ENCODE measurements around the gene DHRS7C. TPM values are rescaled to one million over a fixed set of nuclear protein-coding genes. Genes with fewer than 3 reads are reported as not detected.

Gene DHRS7C
- total RNA-seq, result not detected in 2 replicates

GRCh38 chr17:9790889-9791876 lies at the start of gene DHRS7C:
Gene DHRS7C, minus strand, starts transcription at chr17:9791592. Its CDS starts 308 bp downstream, at chr17:9791284.
- DNase-seq (ENCODE audit: low read depth), result no peak

- DNase-seq (ENCODE audit: low read depth), result peak; percentile 21
Observed at GRCh38 chr17:9839433-9839832, 48.0 kb upstream of the DHRS7C start.

- DNase-seq (ENCODE audit: low read depth), result peak; percentile 76
Observed at GRCh38 chr17:9837551-9838471, 46.4 kb upstream of the DHRS7C start.

- DNase-seq (ENCODE audit: low read depth), result no peak
Observed at GRCh38 chr17:9833922-9834321, 42.5 kb upstream of the DHRS7C start.

- no peak for DNase-seq (ENCODE audit: low read depth)
Observed at GRCh38 chr17:9830711-9831110, 39.3 kb upstream of the DHRS7C start.

- DNase-seq (ENCODE audit: low read depth), result no peak
Observed at GRCh38 chr17:9829343-9829742, 38.0 kb upstream of the DHRS7C start.

GRCh38 chr17:9828296-9829295 lies 37.2 kb upstream of the DHRS7C start:
- DNase-seq (ENCODE audit: low read depth), result no peak

- no peak for DNase-seq (ENCODE audit: low read depth)
Observed at GRCh38 chr17:9825641-9826150, 34.3 kb upstream of the DHRS7C start, which contains the start of gene GLP2R. Gene GLP2R, plus strand, starts transcription at chr17:9825924. Its CDS starts 140 bp downstream, at chr17:9826064.

- DNase-seq (ENCODE audit: low read depth), result no peak
Observed at GRCh38 chr17:9824797-9825338, 33.5 kb upstream of the DHRS7C start.

GRCh38 chr17:9824094-9824493 lies 32.7 kb upstream of the DHRS7C start:
- DNase-seq (ENCODE audit: low read depth), result no peak

- no peak for DNase-seq (ENCODE audit: low read depth)
Observed at GRCh38 chr17:9821921-9822320, 30.5 kb upstream of the DHRS7C start, which contains the start of gene GSG1L2. Gene GSG1L2, minus strand, starts transcription at chr17:9822079. Its CDS starts 8 bp downstream, at chr17:9822071.

GRCh38 chr17:9820448-9820847 lies 29.1 kb upstream of the DHRS7C start:
- DNase-seq (ENCODE audit: low read depth), result no peak

- no peak for DNase-seq (ENCODE audit: low read depth)
Observed at GRCh38 chr17:9818760-9819159, 27.4 kb upstream of the DHRS7C start.

GRCh38 chr17:9817086-9817485 lies 25.7 kb upstream of the DHRS7C start:
- DNase-seq (ENCODE audit: low read depth), result peak; percentile 66

GRCh38 chr17:9816472-9816871 lies 25.1 kb upstream of the DHRS7C start:
- no peak for DNase-seq (ENCODE audit: low read depth)

GRCh38 chr17:9814337-9814945 lies 23.0 kb upstream of the DHRS7C start:
- DNase-seq (ENCODE audit: low read depth), result no peak

GRCh38 chr17:9813166-9813565 lies 21.8 kb upstream of the DHRS7C start:
- no peak for DNase-seq (ENCODE audit: low read depth)

GRCh38 chr17:9811537-9811936 lies 20.1 kb upstream of the DHRS7C start:
- no peak for DNase-seq (ENCODE audit: low read depth)

GRCh38 chr17:9811086-9811485 lies 19.7 kb upstream of the DHRS7C start:
- no peak for DNase-seq (ENCODE audit: low read depth)

Measured in renal cortical epithelial cell (primary cell).